NCI-H2107 treated with DMSO at 0.1 percent for 48 hours (cell line): ENCODE data around the gene DENND1A.
A peak's percentile ranks its signal among the peaks of the same experiment; 100 is the strongest.

Experiments
- DNase-seq: peaks from one replicate; lab custom pipeline; 2025; ENCODE audit not compliant: unreplicated experiment; lab: John Stamatoyannopoulos, UW

The DENND1A gene

GRCh38 chr9:123631862-123632261 is 298.1 kb downstream of the DENND1A start:
- DNase-seq = no peak

- DNase-seq = no peak
Observed at GRCh38 chr9:123630233-123630632, 299.7 kb downstream of the DENND1A start.

- no peak for DNase-seq
Observed at GRCh38 chr9:123629531-123629930, 300.4 kb downstream of the DENND1A start.

GRCh38 chr9:123622711-123623241 is 307.1 kb downstream of the DENND1A start:
- DNase-seq = no peak

- DNase-seq = no peak
Observed at GRCh38 chr9:123620239-123620638, 309.7 kb downstream of the DENND1A start.

GRCh38 chr9:123617952-123618678 is 311.8 kb downstream of the DENND1A start:
- no peak for DNase-seq

- no peak for DNase-seq
Observed at GRCh38 chr9:123617286-123617685, 312.6 kb downstream of the DENND1A start.

- no peak for DNase-seq
Observed at GRCh38 chr9:123616707-123617106, 313.2 kb downstream of the DENND1A start.

- DNase-seq = no peak
Observed at GRCh38 chr9:123615381-123615780, 314.5 kb downstream of the DENND1A start.

GRCh38 chr9:123614306-123615263 is 315.3 kb downstream of the DENND1A start:
- DNase-seq = peak; percentile 15

- no peak for DNase-seq
Observed at GRCh38 chr9:123611226-123611625, 318.7 kb downstream of the DENND1A start.

GRCh38 chr9:123609844-123610243 is 320.1 kb downstream of the DENND1A start:
- DNase-seq = no peak

- DNase-seq = no peak
Observed at GRCh38 chr9:123608104-123608503, 321.8 kb downstream of the DENND1A start.

- DNase-seq = no peak
Observed at GRCh38 chr9:123607479-123607878, 322.4 kb downstream of the DENND1A start.

GRCh38 chr9:123606141-123606540 is 323.8 kb downstream of the DENND1A start:
- no peak for DNase-seq

GRCh38 chr9:123605286-123605685 is 324.6 kb downstream of the DENND1A start:
- DNase-seq = no peak

- no peak for DNase-seq
Observed at GRCh38 chr9:123604861-123605260, 325.1 kb downstream of the DENND1A start.

- DNase-seq = no peak
Observed at GRCh38 chr9:123601828-123602227, 328.1 kb downstream of the DENND1A start.

GRCh38 chr9:123599781-123600180 is 330.1 kb downstream of the DENND1A start:
- no peak for DNase-seq

- no peak for DNase-seq
Observed at GRCh38 chr9:123597876-123598556, 331.9 kb downstream of the DENND1A start.

GRCh38 chr9:123597048-123597447 is 332.9 kb downstream of the DENND1A start:
- no peak for DNase-seq
